Endothelial cell of umbilical vein (primary cell): ENCODE measurements around the gene METTL5. TPM values are rescaled to one million over a fixed set of nuclear protein-coding genes. Genes with fewer than 3 reads are reported as not detected.
"Not testable (repeated sequence)": the region's sequence is repeated elsewhere in the genome, so short reads cannot be mapped to it uniquely, and the experiment has no call there.

Experiments used
- BruUV-seq: library from RNA; stranded (reverse); fragments of 400-500 nt; replicated peaks from 2 replicates; lab custom pipeline; 2021; lab: Mats Ljungman, UMichigan
- CTCF ChIA-PET: fragments of 300-600, 350-600 bp; sonication (Branson Sonifier 250); formaldehyde crosslinking; loops from one replicate; lab custom pipeline; 2021; ENCODE audit warnings: antibody characterized with exemption, inconsistent platforms; lab: Charles Lee
- POLR2A ChIA-PET: fragments of 300-600, 350-600 bp; sonication (Branson Sonifier 250); formaldehyde crosslinking; loops from one replicate; lab custom pipeline; 2021; ENCODE audit warnings: antibody characterized with exemption, inconsistent platforms; lab: Charles Lee
- DNase-seq: peaks from one replicate; pipeline ENCODE4 v3.0.0-alpha.2; 2011; ENCODE audit warnings: low read depth, low spot score
- FAIRE-seq: peaks from 2 replicates; lab custom pipeline; 2011; peaks lifted over from hg19 to GRCh38; lab: Jason Lieb, UNC
- H2AFZ ChIP-seq: 2 replicates; pipeline ENCODE4 v1.6.0; 2012; ENCODE audit warnings: low read depth, low read length, control low read depth, inconsistent platforms
- H3K27ac ChIP-seq: 2 replicates; pipeline ENCODE4 v1.5.1; 2011; ENCODE audit warnings: low read depth, mild to moderate bottlenecking, control low read depth, low read length, moderate library complexity; ENCODE audit not compliant: insufficient read depth
- H3K27me3 ChIP-seq, 2 experiments: 2 replicates each; pipeline versions ENCODE4 v1.6.0 to v1.6.1; 2011; ENCODE audit warnings: low read length in 2 of 2, mixed read lengths in 1 of 2; ENCODE audit not compliant: control insufficient read depth in 2 of 2, insufficient read depth in 2 of 2
- H3K36me3 ChIP-seq, 2 experiments: 2 replicates in 1 of 2; 3 replicates in 1 of 2; pipeline ENCODE4 v1.5.1; 2011; ENCODE audit warnings: low read length in 2 of 2, mild to moderate bottlenecking in 1 of 2, moderate library complexity in 1 of 2; ENCODE audit not compliant: control insufficient read depth in 2 of 2, insufficient read depth in 2 of 2; ENCODE audit errors: extremely low read depth in 1 of 2
- H3K4me1 ChIP-seq: 3 replicates; pipeline ENCODE4 v1.5.1; 2011; ENCODE audit warnings: mild to moderate bottlenecking, low read length; ENCODE audit not compliant: control insufficient read depth, insufficient read depth; ENCODE audit errors: extremely low read depth
- H3K4me2 ChIP-seq: 2 replicates; pipeline ENCODE4 v1.6.1; 2011; ENCODE audit warnings: low read length, control low read depth, mixed read lengths; ENCODE audit not compliant: insufficient read depth
- H3K4me3 ChIP-seq, 3 experiments: fragments of 200-600 bp in 1 of 3; sonication (generic), shearing (Covaris generic) in 1 of 3; replicated peaks in 1 of 3; 2 replicates each; pipeline ENCODE4 v1.5.1; 2011 to 2016; ENCODE audit warnings: control low read depth in 3 of 3, low read length in 3 of 3, mild to moderate bottlenecking in 2 of 3, inconsistent platforms in 1 of 3, low read depth in 1 of 3, moderate library complexity in 1 of 3; ENCODE audit not compliant: insufficient read depth in 1 of 3
- H3K79me2 ChIP-seq: 2 replicates; pipeline ENCODE4 v1.6.0; 2012; ENCODE audit warnings: low read length, inconsistent platforms; ENCODE audit not compliant: control insufficient read depth, insufficient read depth
- H3K9ac ChIP-seq: replicated peaks from 2 replicates; pipeline ENCODE3; 2011; ENCODE audit warnings: low read length, control low read depth; ENCODE audit not compliant: insufficient read depth; ENCODE audit errors: extremely low read depth
- H3K9me1 ChIP-seq: replicated peaks from 3 replicates; pipeline ENCODE4 v1.6.0; 2011; ENCODE audit warnings: mild to moderate bottlenecking, low read length; ENCODE audit not compliant: control insufficient read depth, insufficient read depth; ENCODE audit errors: extremely low read depth
- H3K9me3 ChIP-seq: replicated peaks from 2 replicates; pipeline ENCODE4 v1.5.1; 2012; ENCODE audit warnings: low read length, inconsistent platforms; ENCODE audit not compliant: control insufficient read depth, insufficient read depth
- H4K20me1 ChIP-seq: replicated peaks from 2 replicates; pipeline ENCODE3; 2011; ENCODE audit warnings: mild to moderate bottlenecking, low read length; ENCODE audit not compliant: control insufficient read depth, insufficient read depth; ENCODE audit errors: extremely low read depth
- dilution Hi-C: fragments of 300-500 bp; cut with MboI; formaldehyde crosslinking; loops from one replicate; pipeline ENCODE4 v1.15.0; 2019; ENCODE audit warnings: low sequenced_read_pairs; ENCODE audit not compliant: extremely low pct_ligation_motif_present
- intact Hi-C: fragments of 100-400 bp; cut with micrococcal nuclease; formaldehyde crosslinking; loops from one replicate; pipeline ENCODE4 v1.10.0; 2022
- polyA plus RNA-seq, 4 experiments: library from polyadenylated mRNA; depleted of rRNA in 3 of 4; stranded (reverse) in 3 of 4; unstranded in 1 of 4; fragments of >200 nt; gene quantifications; 2 replicates each; pipeline versions ENCODE4 v1.2.1 to v1.2.3, GENCODE V29; 2011 to 2012; ENCODE audit warnings: missing spikeins in 1 of 4
- total RNA-seq: library from RNA; stranded (reverse); gene quantifications from 2 replicates; pipeline ENCODE4 v1.2.3, GENCODE V29; 2021
- TF ChIP-seq, protein P1 (sequence below): IDR thresholded peaks from 2 replicates; pipeline ENCODE4 v1.6.1; 2011; ENCODE audit not compliant: insufficient read depth, insufficient read length

The METTL5 gene
- total and polyA plus RNA-seq, 2 donors (not counting 3 experiments of a cell fraction or from before 2014, with no cell fraction given), result 27.0 to 52.0 TPM

DNA sequence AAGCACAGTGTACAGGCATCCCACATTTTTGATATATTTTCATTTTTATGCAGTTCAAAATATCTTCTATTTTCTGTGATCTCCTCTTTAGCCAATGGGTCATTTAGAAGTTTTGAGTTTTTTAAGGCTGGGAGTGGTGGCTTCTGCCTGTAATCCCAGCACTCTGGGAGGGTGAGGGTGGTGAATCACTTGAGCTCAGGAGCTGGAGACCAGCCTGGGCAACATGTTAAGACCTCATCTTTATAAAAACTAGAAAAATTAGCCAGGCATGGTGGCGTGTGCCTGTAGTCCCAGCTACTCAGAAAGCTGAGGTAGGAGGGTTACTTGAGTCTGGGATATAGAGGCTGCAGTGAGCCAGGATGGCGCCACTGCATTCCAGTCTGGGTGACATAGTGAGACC, 20.3 kb upstream of the METTL5 start:
- Histone ChIP-seq H3K4me1 (no peaks in the 10 kb centered on the region), H3K27me3 (no peaks in the 10 kb centered on the region), H3K36me3 (no peaks in the 10 kb centered on the region), H3K9ac (no peak overlapping the region), H3K9me3 (no peaks in the 10 kb centered on the region), H3K79me2 (peaks cover 47% of the 10 kb centered on the region), H3K9me1 (no peaks in the 10 kb centered on the region), H3K4me3 (no peak overlapping the region), H3K4me2 (no peak overlapping the region), H4K20me1 (no peaks in the 10 kb centered on the region), H2AFZ (no peak overlapping the region), H3K27ac (no peak overlapping the region)
- BruUV-seq, result no TSS peak
- FAIRE-seq (no peak), DNase-seq (no peak)
- intact Hi-C loops, result no loop called here
- dilution Hi-C loops, result no loop called here
- TF ChIP-seq, protein P1, sequence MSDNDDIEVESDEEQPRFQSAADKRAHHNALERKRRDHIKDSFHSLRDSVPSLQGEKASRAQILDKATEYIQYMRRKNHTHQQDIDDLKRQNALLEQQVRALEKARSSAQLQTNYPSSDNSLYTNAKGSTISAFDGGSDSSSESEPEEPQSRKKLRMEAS, result no peak
- ChIA-PET CTCF (interaction anchor here (1.3 kb wide), 1 partner anchor 21 kb away, joined by 3 read pairs; the partner anchor contains the start of gene METTL5), POLR2A (no interaction called here)

DNA sequence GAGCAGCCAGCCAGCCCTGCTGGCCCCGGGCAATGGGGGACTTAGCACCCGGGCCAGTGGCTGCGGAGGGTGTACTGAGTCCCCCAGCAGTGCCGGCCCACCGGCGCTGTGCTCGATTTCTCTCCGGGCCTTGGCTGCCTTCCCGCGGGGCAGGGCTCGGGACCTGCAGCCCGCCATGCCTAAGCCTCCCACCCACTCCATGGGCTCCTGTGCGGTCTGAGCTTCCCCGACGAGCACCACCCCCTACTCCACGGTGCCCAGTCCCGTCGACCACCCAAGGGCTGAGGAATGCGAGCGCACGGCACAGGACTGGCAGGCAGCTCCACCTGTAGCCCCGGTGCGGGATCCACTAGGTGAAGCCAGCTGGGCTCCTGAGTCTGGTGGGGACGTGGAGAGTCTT, 16.9 kb upstream of the METTL5 start:
- CTCF ChIA-PET, result interaction anchor here (1.0 kb wide), 1 partner anchor 14 kb away, joined by 3 read pairs; the partner anchor contains the start of gene UBR3
- dilution Hi-C loops, H3K36me3 ChIP-seq, H3K9me1 ChIP-seq, DNase-seq, H3K9ac ChIP-seq, intact Hi-C loops, H3K4me1 ChIP-seq, H3K27ac ChIP-seq, POLR2A ChIA-PET, BruUV-seq, H3K4me2 ChIP-seq, H4K20me1 ChIP-seq, H3K4me3 ChIP-seq, H3K9me3 ChIP-seq, H3K27me3 ChIP-seq, H2AFZ ChIP-seq, FAIRE-seq: not testable (repeated sequence)
- H3K79me2 ChIP-seq, result peaks cover 41% of the 10 kb centered on the region
